Measurements from ENCODE around the gene ADGB.
A peak's percentile ranks its signal among the peaks of the same experiment; 100 is the strongest.

The ADGB gene

DNA sequence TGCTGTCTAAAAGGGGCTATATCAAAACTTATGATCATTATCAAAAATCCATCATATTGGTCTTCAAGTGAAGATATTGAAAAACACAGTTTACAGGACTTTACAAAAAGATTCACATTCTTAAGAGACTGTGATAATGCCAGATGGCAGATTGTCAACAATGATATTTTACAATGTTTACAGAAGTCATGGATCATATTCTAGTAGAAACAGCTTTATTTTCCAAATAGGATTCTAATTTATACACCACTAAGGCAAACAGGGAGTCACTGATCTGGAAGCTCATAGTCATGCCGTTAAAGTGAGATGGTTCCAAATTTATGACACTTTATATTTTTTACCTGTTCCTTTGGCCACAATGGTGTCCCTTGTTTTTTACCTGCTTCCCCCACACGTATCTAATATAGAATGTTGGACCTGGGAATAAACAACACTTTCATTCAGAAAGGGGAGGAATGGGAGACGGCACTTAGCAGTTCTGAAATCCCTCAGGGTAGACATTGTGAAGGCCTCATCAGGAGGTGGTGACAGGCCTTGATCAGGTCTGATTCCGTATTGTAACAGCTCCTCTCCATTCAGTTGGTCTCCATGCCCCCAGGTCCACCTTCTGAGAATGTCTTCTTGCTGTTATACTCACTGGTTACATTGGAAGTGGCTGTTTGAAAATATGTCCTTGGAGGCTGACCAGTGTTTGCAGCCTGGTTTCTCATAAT, 228.6 kb downstream of the ADGB start:
- DNase-seq, result no peak

DNA sequence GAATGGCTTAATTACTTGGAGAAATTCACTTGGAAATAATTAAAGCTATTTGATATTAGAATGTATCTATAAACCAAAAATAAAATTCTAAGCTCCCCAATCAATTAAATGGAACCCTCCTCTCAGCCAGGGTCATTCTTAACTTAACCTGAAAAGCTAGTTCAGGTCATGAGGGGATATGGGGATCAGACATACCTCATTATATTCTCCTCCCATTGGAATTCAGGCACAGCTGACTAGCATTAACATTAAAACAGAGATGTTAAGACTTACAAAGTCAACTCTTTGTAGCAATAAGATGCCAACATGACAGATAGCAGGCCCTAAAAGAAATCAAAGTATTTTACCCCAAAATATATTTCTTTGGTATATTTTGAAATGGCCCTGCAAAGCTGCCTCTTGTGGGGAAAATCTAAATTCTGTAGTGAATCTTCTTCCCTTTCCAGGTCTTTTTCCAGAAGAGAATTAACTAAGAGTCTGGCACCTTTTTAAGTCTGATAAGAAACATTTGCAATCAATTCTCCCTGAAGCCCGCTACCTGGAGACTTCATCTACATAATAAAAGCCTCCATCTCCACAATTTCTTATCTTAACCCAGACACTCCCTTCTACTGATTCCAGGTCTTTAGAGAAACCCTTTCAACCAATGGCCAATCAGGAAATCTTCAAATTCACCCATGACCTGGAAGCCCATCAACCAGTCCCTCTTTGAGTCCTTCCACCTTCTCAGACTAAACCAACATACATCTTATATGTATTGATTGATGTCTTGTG, 231.2 kb downstream of the ADGB start:
- DNase-seq, result no peak

DNA sequence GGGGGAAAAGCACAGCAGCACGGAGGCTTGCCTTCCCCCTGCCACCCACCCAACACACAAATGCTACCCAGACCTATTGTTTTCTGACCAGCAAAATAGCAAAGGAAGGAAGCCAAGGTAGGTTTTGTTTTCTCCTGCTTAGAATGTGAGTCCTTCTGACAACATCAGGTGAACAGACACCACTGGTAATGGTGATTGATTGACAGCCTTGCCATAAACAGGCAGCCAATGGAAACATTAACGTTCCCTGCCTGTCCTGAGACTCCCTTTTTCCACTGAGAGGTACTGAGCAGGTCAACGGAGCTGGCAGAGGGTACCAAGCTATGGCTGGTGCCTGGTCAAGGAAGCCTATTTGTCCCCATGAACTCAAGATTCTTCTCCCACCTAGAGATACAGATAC, 234.4 kb downstream of the ADGB start:
- no peak for DNase-seq

DNA sequence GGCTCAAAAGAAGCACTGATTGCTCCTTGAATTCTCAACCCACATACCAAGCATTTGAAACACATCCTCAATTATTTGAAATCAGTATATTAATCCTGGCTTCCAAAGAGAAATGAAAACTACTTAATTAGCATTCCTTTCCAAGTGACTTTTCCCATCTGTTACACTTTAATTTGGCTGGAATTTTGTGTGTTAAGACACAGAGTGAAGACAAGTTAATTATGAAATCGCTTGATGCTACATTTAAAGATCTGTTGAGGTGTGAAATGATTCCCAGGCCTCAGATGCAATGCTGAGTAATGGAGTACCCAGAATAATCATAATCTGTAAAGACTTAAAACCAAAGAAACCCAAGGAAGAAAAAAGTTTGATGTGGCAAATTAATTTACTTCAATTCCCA, 241.4 kb downstream of the ADGB start:
- no peak for DNase-seq

DNA sequence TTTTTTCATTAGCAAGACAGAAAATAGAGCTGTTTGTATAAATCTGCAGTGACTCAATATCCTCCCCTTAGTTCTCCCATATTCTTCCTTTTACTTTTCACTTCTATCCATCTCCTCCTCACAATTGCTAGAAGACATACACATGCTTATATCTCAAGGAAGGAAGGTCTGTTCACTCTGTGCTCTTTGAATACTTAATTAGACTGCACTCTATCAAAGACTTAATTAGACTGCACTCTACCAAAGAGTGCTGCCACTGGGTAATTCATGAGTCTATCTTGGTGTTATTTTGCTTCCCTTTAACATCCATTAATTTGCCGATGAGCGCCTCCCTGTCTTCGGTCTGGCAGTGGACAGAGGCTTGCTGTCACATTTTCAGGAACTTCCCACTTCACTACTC, 241.9 kb downstream of the ADGB start:
- DNase-seq, result no peak

DNA sequence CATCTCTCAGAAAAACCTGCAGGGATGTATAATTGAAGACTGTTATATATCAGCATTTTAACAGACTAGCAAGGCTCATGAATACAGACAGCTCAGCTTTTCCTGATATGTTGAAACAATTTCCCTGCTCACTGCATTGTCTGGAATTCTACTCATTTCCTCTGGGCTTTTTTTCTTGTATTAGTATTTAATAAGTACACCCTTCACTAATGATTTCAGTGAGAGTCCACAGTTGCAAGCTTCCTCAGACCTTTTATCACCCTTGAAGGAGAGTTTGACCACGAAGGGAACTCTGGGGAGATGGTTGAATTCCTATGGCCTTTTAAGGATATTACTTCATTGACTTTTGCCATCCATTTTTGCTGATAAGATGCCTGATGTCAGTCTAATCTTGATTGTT, 248.7 kb downstream of the ADGB start:
- DNase-seq, result no peak

DNA sequence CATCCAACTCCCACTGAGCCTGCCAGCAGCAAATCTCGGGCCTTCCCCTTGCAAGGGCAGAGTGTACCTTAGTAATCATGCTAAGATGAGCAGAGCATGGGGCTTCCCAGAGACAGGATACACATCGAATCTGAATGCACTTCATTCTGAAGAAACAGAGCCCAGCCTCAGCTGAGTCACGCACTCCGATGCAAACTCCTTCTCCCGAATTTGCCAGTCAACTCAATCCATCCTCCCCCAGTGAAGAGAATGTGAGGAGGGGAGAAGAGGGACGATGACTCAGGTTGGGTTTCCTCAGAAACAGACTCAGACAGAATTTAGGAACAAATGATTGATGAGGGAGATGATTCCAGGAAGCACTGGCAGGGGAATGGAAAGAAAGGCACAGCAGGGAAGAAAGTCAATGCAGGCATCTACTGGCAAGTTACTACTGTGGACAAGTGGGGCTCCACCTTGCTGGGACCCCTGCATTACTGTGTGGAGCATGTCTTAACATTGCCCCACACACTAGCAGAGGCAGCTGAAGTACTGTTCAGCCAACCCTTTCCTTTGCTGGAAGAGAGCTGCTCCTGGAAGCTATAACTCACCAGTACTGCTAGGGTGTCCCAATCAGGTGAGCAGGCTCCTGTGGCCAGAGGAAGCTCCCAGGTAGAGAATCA, 251.6 kb downstream of the ADGB start:
- DNase-seq, result no peak

DNA sequence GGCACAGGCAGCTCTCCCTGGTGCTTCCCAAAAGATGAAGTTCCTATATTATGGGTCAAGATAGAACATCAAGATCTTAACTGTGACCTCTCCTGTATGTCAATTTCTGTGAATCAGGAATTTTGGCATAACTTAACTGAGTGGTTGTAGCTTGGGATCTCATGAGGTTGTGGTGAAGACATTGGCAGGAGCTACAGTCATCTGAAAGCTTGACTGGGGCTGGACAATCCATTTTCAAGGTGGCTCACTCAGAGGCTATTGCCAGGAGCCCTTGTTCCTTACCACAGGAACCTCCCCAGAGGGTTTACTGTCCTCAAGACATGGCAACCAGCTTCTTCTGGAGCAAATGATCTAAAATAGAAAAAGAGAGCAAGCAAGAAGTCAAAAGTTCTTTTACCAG, 252.2 kb downstream of the ADGB start:
- no peak for DNase-seq

DNA sequence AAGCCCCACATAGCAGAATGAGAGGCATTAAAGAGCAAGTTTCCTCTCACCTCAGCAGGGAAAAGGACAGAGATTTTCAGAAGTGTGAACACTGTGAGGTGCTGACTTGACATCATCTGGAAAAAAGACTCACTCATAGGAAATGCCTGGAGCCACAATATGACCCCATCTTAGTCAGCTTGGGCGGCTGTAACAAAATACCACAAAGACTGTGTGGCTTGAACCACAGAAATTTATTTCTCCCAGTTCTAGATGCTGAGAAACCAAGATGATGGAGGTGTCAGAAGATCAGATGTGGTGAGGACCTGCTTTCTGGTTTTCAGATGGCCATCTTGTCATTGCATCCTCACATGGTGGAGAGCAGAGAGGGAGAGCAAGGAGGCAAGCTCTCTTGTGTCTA, 253.1 kb downstream of the ADGB start:
- DNase-seq, result peak; percentile 46

DNA sequence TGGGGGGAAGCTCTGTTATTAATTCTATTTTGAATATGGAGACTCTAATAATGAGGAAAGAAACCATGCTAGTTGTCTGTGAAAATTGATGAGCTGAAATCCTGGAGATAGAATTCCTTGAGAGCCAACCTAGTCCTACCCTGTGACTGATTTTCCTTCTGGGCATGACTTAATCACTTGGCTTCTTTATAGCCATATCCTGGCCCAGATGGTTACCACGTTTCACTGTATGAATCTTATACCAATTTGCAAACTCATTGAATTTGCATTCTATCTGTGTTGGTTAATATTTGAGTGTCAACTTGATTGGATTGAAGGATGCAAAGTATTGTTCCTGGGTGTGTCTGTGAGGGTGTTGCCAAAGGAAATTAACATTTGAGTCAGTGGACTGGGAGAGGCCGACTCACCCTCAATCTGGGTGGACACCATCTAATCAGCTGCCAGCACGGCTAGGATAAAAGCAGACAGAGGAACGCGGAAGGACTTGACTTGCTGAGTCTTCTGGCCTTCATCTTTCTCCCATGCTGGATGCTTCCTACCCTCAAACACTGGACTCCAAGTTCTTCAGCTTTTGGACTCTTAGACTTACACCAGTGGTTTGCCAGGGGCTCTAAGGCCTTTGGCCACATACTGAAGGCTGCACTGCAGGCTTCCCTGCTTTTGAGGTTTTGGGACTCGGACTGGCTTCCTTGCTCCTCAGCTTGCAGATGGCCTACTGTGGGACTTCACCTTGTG, 255.9 kb downstream of the ADGB start:
- DNase-seq, result peak; percentile 25

DNA sequence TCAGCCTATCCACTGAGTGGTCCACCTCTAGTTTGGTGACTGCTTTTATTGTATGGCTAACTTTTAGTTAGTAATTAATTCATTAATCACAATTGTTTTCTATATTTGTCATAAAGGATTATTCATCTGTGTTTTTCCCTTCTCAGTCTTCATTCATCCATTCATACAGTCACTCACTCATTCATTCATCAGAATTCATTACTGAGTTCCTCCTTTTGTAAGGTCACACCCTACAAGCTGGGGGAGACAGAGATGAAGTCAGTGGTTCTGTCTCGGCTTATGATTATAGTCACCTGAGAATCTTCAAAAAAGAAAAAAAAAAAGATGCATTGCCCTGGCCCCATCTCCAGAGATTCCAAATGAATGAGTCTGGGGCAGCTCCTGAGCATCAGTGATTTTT, 257.1 kb downstream of the ADGB start:
- DNase-seq, result no peak

DNA sequence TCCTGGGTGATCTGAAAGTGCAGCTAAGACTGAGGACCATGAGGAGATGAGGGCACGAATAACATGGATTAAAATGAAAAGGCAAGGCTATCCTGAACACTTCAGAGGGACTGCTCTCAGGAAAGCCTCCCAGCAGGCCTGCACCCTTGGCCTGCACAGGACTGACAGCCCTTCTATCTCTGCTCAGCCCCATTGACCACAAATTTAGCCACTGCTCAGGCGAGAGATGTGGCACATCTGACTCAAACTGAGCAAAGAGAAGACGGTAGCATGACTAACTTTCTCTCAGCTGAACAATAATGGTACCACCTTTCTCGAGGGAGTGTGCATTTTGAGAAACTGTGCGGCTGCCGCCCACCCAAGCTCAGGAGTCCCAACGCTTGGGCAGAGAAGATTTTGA, 257.5 kb downstream of the ADGB start:
- peak; percentile 35 for DNase-seq

DNA sequence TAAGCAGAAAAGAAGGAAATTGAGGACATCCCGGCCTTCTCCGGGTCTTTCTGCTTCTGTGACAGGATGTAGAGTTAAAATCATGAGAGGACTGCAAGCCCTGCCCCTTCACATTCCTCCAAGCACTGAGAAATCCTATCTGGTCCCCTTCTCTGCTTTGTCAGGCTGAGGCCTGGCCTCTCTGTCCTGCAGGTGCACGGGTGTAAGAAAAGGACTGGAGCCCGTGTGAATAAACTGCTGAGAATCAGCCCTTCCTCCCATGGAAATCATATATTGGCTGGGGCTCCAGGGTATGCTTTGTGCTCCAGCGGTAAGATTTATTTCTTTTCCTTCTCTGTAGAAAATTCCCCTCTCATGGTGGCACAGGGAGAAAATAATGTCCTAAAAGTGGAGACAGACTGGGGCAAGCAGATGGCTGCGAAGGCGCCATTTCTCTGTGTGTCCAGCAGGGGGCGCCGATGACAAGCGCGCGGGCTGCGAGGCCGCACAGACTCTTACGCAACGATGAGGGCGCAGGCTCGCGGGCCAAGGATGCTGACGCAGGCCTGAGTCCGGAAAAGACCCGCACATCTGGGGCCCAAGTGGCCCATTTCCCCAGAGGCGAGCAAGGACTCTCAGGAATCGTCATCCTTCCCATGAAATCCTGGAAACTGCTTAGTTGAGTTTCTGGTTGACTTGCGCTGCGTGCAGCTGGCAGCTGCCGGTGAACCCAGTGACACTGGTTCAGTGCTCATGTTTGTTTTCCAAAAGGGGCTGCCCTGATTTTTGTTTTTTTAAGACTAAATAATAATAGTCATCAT, 258.6 kb downstream of the ADGB start:
- DNase-seq, result peak; percentile 92

DNA sequence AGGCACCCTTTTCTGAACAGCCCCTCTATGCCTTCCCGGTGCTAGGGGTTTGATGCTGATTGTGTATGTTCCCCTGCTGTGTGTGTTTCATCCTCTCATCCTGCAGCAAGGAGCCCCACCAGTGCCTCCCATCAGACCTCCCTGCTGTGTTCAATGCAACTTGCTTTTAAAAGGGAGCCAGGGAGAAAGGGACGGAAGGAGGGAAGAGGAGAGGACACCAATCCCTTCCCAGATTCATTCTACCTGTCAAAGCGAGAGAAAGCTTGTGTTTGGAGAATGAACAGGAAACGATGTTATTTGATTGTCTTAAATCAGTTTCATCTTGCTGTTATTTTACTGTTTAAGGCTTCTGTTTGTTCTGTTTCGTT, 259.2 kb downstream of the ADGB start:
- DNase-seq, result no peak

DNA sequence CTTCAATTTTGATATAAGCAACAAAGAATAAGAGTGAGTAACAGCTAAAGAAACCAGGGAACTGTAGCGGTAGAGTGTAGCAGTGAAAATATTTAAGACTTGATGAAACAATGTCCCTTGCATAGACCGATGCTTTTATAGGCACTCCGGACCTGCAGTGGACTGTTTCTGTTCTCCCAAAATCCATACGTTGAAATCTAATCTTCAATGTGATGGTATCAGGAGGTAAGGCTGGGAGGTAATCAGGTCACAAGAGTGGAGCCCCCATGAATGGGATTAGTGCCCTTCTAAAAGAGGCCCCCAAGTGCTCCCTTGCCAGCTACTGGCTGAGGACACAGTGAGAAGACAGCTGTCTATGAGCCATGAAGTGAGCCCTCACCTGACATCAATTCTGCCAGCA, 260.4 kb downstream of the ADGB start:
- no peak for DNase-seq

DNA sequence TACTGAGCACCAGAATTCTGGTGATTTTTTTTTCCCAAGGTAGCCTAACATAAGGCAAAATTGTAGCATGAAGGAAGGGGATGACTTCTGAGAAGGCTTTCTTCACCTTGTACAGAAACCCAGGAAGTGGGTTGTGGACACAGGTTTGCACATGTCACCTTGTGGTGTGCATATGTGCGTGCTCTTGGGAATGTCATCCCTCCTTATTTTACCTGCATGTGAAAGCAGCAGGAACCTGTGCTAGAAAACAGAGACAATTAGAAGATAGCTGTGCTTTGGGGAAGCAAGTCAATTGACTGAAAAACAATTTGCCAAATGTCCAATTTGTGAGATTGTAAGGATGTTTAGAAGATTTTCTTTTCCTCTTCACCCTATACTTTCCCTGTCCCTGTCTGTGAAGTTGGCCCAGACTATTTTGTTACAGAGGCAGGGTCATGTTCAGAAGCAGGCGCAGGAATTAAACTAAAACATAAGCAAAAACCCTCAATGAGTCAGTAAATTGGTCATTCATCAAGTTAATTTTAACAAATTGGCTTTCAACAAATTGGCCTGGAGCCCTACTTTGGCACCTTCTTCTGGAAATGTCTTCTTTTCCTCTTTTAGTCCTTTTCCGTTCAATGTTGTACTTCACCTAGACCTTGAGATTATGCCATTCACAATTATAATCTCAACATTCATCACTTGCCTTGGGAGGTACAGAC, 261.2 kb downstream of the ADGB start:
- DNase-seq, result no peak

DNA sequence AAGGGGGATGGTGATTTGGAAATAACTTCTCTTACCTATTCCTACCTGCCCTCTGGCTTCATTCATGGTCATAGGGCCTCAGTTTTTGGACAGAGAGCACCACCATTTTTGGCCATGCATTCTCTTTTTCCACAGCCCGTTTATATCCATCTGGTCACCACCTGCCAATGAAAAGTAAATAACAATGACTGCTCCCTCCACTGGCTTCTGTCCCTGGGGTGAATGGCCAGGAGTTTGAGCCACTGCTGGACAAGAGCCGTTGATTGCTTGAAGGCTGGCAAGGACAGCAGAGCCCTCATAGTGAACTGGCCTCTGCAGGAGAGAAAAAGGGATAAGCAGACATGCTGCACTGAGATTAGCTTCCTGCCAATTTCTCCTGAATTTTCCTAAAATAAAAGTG, 261.8 kb downstream of the ADGB start:
- no peak for DNase-seq

DNA sequence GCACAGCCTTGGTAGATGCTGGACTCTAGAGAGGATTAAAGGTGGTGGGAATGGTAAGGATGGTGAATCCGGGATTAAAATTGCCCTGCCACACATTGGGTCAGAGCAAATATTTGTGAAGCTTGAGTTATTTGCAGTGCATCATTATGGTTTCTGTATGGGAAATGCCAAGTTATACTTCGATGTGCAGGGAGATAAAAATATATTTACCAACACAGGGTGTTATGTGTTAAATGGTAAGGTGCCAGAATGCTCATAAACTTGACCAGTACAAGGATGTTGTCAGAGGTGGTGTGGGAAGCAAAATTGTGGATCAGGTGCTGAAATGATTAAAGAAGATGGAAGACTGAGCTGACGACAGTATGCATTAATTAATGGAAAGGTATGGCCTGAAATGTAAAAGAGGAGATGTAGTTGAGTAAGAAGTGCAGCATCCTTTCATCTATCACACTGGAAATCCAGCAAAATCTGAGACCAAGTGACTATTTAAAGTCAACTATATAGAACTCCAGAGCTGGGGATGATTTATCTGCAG, 262.3 kb downstream of the ADGB start:
- no peak for DNase-seq

DNA sequence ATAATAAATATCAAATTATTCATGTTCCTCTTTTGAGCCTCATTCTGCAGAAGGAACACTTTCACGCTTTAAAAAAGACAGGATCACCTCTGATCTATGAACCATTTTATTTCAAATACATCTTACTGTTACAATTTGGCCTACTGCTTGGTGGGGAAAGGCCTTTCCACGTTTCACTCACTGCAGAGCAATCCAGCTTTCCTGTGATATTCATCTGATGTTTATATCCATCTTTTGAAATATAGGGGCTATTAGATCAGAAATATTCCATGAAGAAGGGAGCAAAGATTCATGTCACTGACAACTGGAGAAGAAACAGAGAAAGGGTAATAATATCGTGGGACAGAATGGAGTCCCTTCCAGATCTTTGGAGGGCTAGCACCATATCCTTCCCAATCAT, 262.9 kb downstream of the ADGB start:
- DNase-seq, result no peak

DNA sequence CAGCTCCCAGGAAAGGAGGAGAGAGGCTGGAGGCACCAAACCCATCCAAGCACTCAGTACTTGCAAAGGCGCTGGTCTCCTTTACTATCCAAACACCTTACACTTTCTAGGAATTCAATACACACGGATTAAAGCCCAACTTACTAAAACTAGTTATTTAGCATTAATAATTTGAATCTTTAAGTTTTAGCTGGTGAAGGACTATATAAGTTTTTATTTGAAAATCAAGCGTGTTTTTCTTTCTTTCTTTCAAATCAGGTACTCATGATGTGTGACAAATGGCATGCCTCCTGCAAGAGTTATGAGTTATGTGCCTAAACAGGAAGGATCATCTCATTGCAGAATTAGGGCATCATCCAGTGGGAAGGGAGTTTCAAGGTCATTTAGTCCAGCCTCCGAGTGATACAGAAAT, 263.7 kb downstream of the ADGB start:
- no peak for DNase-seq

DNA sequence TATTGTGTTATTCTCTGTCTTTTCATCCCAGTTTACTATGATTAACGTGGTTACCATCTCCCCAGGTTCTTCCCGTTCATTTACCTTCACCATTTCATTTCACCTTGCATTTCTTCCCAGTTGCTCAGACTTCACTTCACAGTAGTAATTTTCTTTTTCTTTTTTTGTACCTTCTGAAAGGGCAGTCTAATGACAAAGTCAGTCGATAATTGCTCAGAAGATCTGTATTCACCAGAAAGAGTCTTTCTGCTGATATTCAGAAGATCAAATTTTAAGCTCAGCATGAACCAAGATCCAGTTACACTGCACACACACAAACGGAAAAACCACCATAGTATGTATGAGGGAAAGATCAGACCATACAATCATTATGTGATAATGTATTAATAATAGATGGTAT, 265.5 kb downstream of the ADGB start:
- DNase-seq, result no peak

DNA sequence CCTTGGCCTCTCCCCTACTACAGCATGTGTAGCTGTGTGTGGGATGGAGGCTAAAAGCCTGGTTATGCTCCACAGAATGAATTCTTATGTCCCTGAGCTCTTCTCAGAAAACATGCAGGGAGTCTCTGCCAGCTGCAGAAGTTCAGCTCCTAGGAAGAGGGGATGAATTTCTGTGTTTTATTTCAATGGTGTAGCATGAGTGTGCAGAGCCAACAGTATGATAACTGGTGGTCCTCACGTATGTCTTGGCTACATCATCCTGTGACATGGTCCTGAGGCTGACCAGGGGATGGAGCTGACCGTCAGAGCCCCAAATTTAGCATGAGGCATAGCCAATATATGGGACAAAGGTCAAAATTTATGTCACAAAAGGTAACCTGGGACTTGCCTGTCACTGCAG, 266.1 kb downstream of the ADGB start:
- no peak for DNase-seq
